GM21786 (cell line): Measurements from ENCODE around the gene CHMP1B.
"Not testable (repeated sequence)": the region's sequence is repeated elsewhere in the genome, so short reads cannot be mapped to it uniquely, and the experiment has no call there.

Experiments
- ATAC-seq: cut with Tn5 transposase; IDR thresholded peaks from one replicate; pipeline ENCODE4 v1.9.1; 2021; ENCODE audit not compliant: unreplicated experiment

CHMP1B gene

GRCh38 chr18:11866764-11867163 is 15.6 kb downstream of the CHMP1B start:
- no peak for ATAC-seq

GRCh38 chr18:11868230-11868629 is 17.0 kb downstream of the CHMP1B start:
- ATAC-seq, result no peak

- no peak for ATAC-seq
Measured at GRCh38 chr18:11871501-11871900, 20.3 kb downstream of the CHMP1B start.

- ATAC-seq, result no peak
Measured at GRCh38 chr18:11872479-11873136, 21.4 kb downstream of the CHMP1B start.

GRCh38 chr18:11873670-11874340 is 22.6 kb downstream of the CHMP1B start:
- ATAC-seq, result no peak

GRCh38 chr18:11874676-11875075 is 23.5 kb downstream of the CHMP1B start:
- no peak for ATAC-seq

- no peak for ATAC-seq
Measured at GRCh38 chr18:11877497-11878135, 26.4 kb downstream of the CHMP1B start.

- no peak for ATAC-seq
Measured at GRCh38 chr18:11880586-11881304, 29.5 kb downstream of the CHMP1B start.

- no peak for ATAC-seq
Measured at GRCh38 chr18:11882636-11883035, 31.4 kb downstream of the CHMP1B start.

- ATAC-seq, result peak; percentile 86
Measured at GRCh38 chr18:11883153-11883552, 31.9 kb downstream of the CHMP1B start.

- no peak for ATAC-seq
Measured at GRCh38 chr18:11884396-11885030, 33.3 kb downstream of the CHMP1B start.

GRCh38 chr18:11885278-11885947 is 34.2 kb downstream of the CHMP1B start:
- ATAC-seq, result no peak

- no peak for ATAC-seq
Measured at GRCh38 chr18:11886577-11887110, 35.4 kb downstream of the CHMP1B start.

GRCh38 chr18:11887328-11888128 is 36.3 kb downstream of the CHMP1B start:
- no peak for ATAC-seq

- no peak for ATAC-seq
Measured at GRCh38 chr18:11888726-11889125, 37.5 kb downstream of the CHMP1B start.

- no peak for ATAC-seq
Measured at GRCh38 chr18:11889284-11889683, 38.1 kb downstream of the CHMP1B start.

- ATAC-seq, result no peak
Measured at GRCh38 chr18:11891737-11892136, 40.5 kb downstream of the CHMP1B start.

- not testable (repeated sequence) for ATAC-seq
Measured at GRCh38 chr18:11892438-11892837, 41.2 kb downstream of the CHMP1B start.

- ATAC-seq, result no peak
Measured at GRCh38 chr18:11897781-11898180, 46.6 kb downstream of the CHMP1B start.
